ENCODE data around the gene ADAT2. TPM values are rescaled to one million over a fixed set of nuclear protein-coding genes. Genes with fewer than 3 reads are reported as not detected.

The ADAT2 gene
- total and polyA plus RNA-seq, 10 of the 15 experiments (the other 5 are each of a cell fraction or from before 2014, with no cell fraction given): 7.8 to 38.6 (median 17.3) TPM

- Histone ChIP-seq H3K9me3 (replicated peaks; ENCODE audit: control insufficient read depth, insufficient read depth, low read length) (no peaks in the 10 kb centered on the region; the same call in 2 of the 3 replicates), H3K27me3 (replicated peaks in 1 of 2; ENCODE audit: control insufficient read depth in 2 of 2, insufficient read depth in 2 of 2, low read length in 1 of 2) (no peaks in the 10 kb centered on the region), H3K4me1 (ENCODE audit: control insufficient read depth, insufficient read depth, low read length) (peaks cover 15% of the 10 kb centered on the region), H3K9ac (ENCODE audit: control insufficient read depth, insufficient read depth, low read length) (no peak overlapping the region), H4K20me1 (ENCODE audit: control insufficient read depth, insufficient read depth) (no peaks in the 10 kb centered on the region), H2AFZ (ENCODE audit: control insufficient read depth, low read depth, low read length) (no peak overlapping the region), H3K79me2 (ENCODE audit: control insufficient read depth, insufficient read depth, low read length) (no peaks in the 10 kb centered on the region), H3K4me2 (ENCODE audit: control insufficient read depth, insufficient read depth) (no peak overlapping the region), H3K27ac (ENCODE audit: control insufficient read depth, insufficient read depth) (no peak overlapping the region), H3K4me3 (no peak overlapping the region), H3K36me3 (ENCODE audit: control insufficient read depth in 2 of 2, insufficient read depth in 2 of 2, low read length in 1 of 2) (no peaks in the 10 kb centered on the region)
- FAIRE-seq (no peak), ATAC-seq (no peak), DNase-seq (ENCODE audit: low read depth, low spot score) (no peak)
- in situ Hi-C loops (cut with MboI): loop anchor here (25.0 kb wide), 1 partner anchor 718 kb away; no protein-coding TSS in a partner anchor
- WGBS (ENCODE audit: insufficient coverage, insufficient replicate concordance, low lambda C conversion rate, missing lambda C conversion rate): 85% methylated on average over 9 of the region's 9 CpGs
- POLR2A ChIA-PET: no interaction called here
- BruUV-seq (replicated peaks): no TSS peak
- CTCF ChIA-PET: no interaction called here
- intact Hi-C loops (cut with micrococcal nuclease; ENCODE audit: unreplicated experiment): no loop called here
- SMC1A ChIA-PET (ENCODE audit: uncharacterized antibody, unreplicated experiment): interaction anchor here (0.9 to 1.4 kb wide), 3 partner anchors 8 to 25 kb away, joined by 3 to 5 read pairs (median 3); no protein-coding TSS in a partner anchor
- TF ChIP-seq NRF1 (conservative IDR thresholded peaks at IDR 0.05; ENCODE audit: low read depth, low read length) (no peak), MTA3 (IDR thresholded peaks at IDR 0.05; ENCODE audit: borderline replicate concordance, low read length) (no peak), YBX1 (IDR thresholded peaks at IDR 0.05) (no peak), NR2F1 (conservative IDR thresholded peaks at IDR 0.05) (no peak), BACH1 (IDR thresholded peaks at IDR 0.05; ENCODE audit: borderline replicate concordance) (no peak), CUX1 (IDR thresholded peaks at IDR 0.05; ENCODE audit: insufficient replicate concordance, low read depth, low read length) (no peak), SMAD5 (IDR thresholded peaks at IDR 0.05; ENCODE audit: low read depth) (no peak), POLR2A (IDR thresholded peaks at IDR 0.05; ENCODE audit: low read depth, low read length) (no peak), ATF2 (IDR thresholded peaks at IDR 0.05; ENCODE audit: low read length) (no peak), CBX5 (IDR thresholded peaks at IDR 0.05; ENCODE audit: low read depth) (no peak)
- RAD21 ChIA-PET (ENCODE audit: unreplicated experiment): no interaction called here
Observed at GRCh38 chr6:143405373-143406154, 44.9 kb downstream of the ADAT2 start.

All from GM12878 (cell line).